Stimulated activated CD4-positive, alpha-beta T cell treated with anti-CD3 and anti-CD28 coated beads, Interleukin-1b, Interleukin-23, amount 100 ng/mL, for 1 hour (primary cell): Measurements from ENCODE around the gene HS3ST2.

ENCODE experiments used
- DNase-seq, 2 donors: peaks; one replicate each; pipeline ENCODE4 v3.0.0-alpha.2; 2020; ENCODE audit warnings: low read depth in 2 of 2

The HS3ST2 gene

DNA sequence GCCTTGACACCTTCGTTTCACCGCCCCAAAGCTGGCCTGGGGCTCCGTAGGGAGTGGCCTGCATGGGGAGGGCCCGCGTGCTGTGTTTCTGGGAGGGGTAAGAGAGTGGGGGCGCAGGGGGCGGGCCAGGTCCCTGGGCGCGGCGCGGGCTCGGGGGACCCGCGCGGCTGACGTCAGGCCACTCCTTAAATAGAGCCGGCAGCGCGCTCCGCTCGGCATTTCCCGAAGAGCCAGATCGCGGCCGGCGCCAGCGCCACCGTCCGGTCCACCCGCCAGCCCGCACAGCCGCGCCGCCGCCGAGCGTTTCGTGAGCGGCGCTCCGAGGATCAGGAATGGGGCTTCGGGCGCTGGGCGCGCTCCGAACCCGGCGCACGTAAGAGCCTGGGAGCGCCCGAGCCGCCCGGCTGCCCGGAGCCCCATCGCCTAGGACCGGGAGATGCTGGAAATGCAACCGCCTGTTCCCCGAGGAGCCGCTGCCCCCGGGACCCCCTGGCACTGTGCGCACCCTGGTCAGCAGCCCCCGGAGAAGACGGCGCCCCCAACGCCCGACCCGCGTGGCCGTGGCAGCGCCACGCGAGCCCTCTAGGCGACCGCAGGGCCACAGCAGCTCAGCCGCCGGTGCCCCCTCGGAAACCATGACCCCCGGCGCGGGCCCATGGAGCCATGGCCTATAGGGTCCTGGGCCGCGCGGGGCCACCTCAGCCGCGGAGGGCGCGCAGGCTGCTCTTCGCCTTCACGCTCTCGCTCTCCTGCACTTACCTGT is at the start of gene HS3ST2:
TSS of gene HS3ST2 (plus strand) at position 215 of the 763 bp plus-strand sequence. CDS start at position 664, 449 bp downstream.
- no peak for DNase-seq

DNA sequence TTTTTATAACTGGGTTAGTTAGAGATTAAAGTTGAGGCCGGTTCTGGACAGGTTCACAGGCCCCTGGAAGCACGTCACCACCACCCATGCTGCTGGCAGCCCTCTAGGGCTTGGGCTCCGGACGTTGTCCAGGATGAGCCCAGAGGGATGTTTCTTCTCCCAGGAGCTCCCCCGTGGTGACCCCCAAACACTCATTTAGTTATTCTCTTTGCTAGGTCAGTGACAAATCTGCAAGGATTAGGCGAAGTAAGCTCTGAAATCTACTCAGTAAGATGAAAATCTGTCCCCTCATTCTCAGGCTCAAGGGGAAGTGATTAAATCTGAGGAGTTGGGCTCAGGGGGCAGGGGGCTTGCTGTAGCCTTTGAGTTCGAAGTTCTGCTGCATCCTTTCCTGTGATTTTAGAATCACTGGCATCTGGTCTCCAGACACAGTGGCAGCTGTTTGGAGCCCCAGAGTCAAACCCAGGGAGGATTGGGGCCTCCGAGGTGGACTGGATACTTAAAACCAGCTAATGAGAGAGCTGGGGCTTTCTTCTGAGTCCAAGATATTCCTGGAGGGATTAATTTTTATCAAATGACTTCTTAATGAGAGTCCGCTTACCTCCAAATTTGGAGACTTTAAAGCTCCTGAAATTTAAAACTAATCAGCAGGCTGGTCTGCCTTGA is 49.2 kb upstream of the HS3ST2 start:
- no peak for DNase-seq

DNA sequence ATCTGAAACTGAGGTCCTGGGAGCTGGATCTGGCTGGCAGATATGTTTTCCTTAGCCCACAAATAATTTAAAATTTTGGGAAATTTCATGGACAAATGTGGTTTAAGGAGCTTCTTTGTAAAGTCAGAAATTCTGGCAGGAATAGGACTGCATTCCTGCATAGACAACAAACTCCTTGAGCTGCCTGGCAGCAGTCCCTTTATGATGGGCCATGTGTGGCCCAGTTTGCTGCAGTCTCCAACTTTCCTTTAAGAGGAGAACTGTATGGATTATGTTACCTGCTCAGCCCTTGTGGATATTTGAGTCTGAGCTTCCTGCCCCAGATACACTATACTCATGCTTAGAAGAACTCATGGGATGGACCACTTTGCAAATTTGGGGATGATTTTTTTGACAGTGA is 48.5 kb upstream of the HS3ST2 start:
- DNase-seq: no peak

DNA sequence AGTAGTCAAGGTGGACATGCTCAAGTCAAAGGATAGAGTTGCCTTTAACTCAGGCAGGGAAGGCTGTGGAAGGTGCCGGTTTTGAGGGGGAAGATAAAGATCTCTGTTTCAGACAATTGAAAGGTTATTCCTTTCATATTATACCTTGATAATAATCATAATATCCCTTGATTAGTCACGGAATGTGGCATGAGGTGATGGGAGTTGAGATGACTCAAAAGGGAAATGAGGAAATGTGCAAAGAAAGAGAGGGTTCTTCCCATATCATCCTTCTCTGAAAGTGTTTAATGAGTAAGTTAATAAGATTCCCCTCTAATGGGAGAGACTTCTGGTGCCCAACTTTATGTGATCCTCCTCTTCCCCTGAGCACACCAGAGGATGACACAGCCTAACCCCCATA is 43.1 kb upstream of the HS3ST2 start:
- no peak for DNase-seq

DNA sequence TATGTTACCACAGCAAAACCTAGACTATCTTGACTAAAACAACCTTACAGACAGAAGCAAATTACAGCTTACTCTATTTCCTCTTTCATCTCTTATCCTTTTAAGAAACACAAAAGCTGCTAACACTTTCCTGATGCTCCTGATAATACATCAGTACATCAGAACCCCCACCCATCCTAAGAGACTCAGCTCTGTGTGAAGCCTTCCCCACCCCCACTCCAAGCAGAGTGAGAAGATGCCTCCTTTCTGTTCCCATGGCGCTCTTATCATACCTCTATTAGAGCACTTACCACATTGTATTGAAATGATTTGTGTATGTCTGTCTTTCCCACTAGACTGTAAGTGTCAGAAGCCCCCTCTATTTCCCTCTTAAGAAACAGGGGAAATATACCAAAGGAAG is 42.4 kb upstream of the HS3ST2 start:
- DNase-seq: no peak

DNA sequence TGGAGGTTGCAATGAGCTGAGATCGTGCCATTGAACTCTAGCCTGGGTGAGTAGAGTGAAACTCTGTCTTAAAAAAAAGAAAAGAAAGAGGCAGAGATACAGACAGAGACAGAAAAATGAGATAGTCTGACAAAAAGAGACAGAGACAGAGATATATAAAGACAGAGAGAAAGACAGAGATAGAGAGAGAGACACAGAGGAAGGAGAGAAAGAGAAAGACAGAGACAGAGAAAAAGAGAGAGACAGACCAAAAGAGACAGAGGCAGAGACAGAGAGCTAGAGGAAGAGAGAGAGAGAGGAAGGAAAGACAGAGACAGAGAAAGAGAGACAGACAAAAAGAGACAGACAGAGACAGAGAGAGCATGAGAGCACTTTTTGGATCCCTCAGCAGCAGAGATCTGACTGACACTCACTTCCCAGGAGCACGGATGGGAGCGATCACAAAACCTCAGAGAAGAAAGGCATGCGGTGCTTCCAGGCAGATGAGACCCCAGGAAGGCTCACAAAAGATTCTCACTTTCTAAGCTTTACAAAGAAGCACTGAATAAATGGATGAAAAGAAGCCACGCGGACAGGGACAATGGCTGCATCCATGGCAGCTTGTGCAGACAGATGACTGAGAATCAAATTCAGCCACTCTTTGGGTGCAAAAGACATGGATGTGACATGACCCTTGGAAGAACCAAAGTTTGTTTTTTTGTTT is 38.6 kb upstream of the HS3ST2 start:
- DNase-seq: no peak

DNA sequence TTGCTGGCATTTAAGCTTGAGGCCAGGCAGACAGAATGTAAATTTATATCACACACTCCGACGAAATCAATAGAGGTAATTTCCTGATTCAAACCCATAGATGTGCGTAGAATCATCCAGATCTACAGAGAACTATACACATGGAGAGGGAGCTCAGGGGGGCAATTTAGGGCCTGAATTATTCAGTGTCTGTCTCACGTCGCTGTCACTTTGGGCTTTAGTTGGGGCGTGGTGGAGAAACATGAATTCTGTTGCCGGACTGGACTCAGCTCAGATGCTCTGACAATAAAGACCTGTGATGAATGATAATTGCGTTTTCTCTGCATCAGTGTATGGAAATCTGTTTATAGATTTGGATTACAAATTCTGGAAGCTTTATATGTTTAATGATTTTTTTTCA is 32.5 kb upstream of the HS3ST2 start:
- no peak for DNase-seq

DNA sequence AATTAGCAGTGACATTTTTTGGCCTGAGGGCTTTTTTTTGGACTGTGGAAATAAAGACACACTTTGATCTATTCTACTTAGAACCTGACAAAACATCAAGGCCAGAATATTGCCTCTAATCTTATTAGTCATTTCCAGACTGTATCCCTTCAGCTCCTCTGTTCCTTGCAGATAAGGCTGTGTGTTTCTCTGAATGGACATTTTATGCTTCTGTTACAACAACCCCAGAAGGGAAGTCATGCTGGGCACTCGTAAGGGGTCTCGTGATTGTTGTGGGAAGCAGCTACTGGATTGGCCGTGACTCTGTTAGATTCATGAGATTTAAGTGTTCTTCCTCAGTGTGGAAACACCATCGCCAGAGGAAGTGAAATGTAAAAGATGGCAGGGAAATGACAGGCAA is 31.6 kb upstream of the HS3ST2 start:
- DNase-seq: no peak

DNA sequence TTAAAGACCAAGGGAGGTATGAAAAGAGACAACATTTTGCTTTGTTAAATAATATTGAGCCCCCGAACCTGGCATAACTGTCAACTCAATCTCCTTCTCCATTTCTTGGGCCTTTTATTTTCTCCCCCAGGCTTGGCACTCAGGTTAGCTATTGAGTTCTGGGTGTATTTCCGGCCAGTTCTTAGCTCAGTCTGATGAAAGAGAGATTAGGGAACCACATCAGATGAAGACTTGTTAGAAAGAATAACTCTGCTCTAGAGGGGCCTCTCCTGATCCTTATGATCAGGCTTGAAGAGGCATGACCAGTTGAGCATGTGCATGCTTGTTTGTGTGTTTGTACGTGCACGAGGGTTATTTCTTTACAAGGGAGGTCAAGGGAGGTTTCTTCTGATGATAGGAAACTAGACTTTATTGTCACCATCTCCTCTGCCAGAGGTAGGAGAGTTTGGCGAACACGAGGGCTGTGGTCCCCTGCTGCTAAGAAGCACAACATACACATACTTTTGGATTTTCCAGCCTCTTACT is 29.2 kb upstream of the HS3ST2 start:
- DNase-seq: no peak

DNA sequence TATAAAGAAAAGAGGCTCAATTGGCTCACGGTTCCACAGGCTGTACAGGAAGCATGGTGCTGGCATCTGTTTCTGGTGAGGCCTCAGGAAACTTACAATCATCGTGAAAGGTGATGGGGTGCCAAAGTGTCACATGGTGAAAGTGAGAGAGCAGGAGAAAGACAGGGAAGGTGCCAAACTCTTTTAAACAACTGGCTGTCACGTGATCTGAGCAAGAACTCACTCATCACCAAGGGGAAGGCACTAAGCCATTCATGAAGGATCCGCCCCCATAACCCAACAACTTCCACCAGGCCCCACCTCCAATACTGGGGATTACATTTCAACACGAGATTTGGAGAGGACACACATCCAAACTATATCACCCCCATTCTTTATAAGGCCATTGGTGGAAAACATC is 28.4 kb upstream of the HS3ST2 start:
- no peak for DNase-seq

DNA sequence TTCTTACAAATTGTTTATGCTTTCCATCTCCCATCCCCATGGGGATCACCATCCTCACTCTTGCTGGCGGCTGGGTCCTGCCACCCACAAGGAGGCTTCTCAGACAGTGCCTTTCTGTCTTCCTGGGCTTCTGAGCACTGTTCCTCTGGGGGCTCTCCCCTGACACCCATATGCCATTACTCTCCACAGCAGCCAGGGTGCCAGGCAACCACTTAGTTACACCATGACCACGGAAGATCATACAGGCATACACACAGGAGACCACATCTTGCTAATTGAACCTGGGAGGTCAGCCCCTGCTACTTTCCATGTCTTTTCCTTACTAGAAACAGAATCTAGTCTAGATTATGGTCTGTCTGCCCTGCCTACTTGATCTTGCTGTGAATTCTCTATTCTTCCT is 27.7 kb upstream of the HS3ST2 start:
- no peak for DNase-seq

DNA sequence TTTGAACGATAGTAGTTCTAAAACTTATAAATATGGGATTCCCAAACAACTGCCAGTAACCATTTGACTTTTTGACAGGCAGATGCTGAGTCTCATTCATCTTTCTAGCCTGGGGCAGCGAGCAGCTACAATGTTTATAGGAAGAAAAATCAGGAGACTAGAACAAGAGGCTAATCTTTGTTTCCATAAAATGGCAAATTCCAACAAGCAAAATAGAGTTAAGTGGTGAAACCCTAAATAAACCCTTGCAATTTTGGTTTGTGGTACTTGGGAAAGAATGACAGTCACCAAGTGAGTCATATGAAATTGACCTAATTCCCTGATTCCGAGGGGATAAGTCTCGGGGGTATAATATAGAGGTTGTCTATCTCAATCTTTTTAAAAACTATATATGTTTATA is 27.3 kb upstream of the HS3ST2 start:
- DNase-seq: no peak

DNA sequence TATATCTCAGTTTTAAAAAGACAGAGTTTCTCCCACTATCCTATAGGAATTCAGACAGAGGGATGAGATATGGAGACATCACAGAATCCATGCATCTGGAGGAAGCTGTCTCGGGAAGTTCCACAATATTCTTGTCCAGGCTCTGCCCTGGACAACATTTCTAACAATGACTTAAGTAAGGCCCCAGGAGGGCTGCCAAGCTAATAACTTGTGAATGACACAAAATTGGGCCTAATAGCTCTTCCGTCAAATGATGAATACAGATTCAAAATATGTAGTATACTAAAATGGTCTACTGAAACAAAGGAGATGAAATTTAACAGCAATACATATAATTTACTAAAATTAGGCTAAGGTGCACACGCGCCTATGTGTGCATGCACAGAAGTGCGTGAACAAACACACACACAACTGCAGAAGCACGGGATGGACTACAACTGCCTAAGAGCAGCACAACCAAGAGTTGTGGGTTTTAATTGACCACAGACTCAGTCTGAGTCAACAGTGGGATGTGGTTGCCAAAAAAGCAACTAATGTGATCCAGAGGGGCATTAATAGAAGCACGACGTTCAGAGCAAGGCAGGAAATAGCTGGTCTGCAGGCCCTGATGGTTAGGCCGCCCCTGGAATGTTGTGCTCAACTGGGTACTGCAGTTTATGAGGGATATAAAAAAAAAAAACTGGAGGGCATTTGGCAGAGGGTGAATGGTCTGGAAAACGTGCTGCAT is 26.3 kb upstream of the HS3ST2 start:
- DNase-seq: no peak

DNA sequence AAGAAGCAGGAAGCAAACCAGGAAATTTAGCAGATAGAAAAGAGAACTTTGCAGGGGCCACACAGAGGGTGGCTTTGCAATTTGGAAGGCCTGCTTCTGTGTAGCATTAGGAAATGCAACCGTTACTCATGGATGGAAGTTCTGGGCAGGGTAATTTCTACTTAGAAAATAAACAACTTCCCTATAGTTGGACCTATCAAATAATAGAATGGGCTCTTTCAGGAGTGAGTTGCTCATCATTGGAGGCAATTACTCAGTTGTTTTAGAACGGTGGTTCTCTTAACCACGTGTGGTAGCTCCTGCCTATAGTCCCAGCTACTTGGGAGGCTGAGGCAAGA is 25.8 kb upstream of the HS3ST2 start:
- no peak for DNase-seq

DNA sequence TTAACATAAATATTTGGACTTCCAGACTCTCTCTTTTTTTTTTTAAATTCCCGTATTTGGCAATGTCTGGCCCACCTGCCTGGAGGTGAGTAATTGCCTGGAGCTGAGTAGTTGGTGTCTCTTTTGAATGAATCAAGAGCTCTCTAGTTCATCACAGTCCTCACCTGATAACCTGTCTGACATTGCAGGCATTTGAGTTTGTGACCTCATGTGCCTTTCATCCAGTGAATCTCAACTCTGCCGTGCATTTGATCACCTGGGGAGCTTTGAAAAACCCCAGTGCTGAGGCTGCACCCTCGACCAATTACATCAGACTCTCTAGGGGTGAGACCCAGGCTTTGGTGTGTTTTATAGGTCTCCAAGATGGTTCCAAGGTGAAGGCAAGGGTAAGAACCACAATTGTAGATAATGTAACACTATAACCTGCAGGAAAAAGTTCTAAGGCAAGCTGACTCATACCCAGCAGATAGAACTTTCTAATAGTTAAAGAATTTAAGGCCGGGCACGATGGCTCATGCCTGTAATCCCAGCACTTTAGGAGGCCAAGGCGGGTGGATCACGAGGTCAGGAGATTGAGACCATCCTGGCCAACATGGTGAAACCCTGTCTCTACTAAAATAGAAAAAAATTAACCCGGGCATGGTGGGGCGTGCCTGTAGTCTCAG is 24.5 kb upstream of the HS3ST2 start:
- DNase-seq: no peak

DNA sequence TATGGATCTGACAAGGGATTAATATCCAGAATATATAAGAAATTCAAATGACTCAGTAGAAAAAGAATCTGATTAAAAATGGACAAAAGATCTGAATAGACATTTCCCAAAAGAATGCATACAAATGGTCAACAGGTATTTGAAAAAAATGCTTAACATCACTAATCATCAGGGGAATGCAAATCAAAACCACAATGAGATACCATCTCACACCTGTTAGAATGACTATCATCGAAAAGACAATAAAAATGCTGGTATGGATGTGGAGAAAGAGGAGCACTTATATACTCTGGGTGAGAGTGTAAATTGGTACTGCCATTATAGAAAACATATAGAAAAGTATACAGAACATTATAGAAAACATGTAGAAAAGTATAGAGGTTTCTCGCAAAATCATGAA is 16.4 kb upstream of the HS3ST2 start:
- DNase-seq: no peak

DNA sequence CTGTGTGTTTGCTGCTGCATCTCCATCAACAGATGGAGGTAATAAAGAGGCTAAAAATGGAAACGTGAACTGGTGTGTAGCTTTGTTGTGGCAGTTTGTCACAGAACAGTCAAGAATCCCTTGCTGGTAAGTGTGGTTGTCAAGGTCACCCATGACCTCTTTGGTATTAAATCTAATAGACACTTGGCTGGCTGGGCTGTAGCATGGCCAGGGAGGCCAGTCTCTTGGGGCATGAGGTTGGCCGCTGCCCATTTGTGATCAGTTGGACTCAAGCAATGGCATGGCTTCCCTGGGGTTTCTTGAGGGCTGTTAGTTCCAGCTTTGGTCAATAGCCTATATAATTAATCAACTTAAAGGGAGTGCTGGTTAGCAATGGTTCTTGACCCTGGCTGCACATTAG is 14.8 kb upstream of the HS3ST2 start:
- DNase-seq: no peak

DNA sequence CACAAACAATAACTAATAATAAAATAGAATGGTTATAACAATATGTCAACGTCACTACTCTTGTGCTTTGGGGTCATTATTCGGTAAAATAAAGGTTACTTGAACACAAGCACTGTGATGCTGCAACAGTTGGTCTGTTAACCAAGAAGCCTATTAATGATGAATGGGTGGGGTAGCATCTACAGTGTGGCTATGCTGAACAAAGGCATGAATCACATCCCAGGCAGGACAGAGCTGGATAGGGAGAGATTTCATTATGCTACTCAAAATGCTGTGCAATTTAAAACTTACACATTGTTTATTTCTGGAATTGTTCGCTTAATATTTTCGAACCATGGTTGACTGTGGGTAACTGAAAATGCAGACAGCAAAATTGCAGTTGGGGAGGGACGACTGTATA is 9.1 kb upstream of the HS3ST2 start:
- DNase-seq: no peak

DNA sequence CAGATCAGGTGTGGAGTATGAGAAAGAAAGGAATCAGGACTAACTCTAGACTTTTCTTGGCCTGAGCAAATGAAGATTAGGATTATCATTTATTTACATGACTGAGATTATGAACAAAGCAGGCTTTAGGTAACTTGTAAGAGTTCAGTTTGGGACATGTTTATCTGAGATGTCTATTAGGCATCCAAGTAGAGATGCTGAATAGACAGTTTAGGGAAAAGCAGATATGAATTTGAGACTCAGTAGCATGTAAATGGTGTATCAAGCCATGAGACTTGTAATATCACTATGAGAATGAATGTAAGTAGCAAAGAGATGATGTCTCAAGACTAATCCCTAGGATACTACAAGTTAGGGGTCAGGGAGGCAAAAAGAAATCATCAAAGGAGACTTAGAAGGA is 8.6 kb upstream of the HS3ST2 start:
- DNase-seq: no peak

DNA sequence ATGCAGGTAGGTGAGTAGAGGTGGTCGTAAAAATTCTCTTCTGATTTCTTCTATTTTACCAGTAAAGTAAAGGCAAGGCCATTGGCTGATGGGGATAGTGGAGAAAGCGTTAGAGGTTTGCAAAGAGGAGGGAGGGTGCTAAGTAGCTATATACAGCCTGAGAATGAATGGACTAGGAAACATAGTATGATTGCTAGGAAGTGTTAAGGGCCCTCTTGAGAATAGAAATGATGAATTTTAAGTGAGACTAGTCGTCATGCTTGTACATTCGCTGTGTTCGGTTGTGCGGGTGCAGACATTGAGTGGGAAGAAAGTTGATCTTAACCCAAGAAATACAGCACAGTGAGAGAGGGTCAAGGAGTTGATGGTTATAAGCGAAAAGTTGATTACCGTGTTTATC is 7.2 kb upstream of the HS3ST2 start:
- no peak for DNase-seq

DNA sequence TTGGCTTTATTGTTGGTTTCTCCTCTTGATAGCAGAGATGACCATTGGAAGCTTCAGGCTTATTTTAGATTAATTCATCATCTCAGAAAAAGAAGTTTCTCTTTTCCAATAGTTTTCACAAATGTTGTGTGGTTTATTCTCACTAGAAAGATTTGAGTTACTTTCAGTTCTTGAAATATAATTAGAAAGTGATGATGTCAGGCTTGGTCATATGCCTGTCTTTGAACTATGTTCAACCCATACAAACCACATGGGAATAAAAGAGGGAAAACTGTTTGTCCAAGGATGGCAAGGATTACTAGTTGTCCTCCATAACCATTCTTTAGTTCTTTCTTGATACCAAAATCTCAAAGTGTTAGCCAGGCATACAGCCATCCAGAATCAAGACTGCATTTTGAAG is 3.7 kb upstream of the HS3ST2 start:
- DNase-seq: no peak
